K562 (cell line): ENCODE measurements around the gene CARD11. TPM values are rescaled to one million over a fixed set of nuclear protein-coding genes. Genes with fewer than 3 reads are reported as not detected.

Source experiments
- ATAC-seq: fragments of 200-7000 bp; cut with Tn5 transposase; 3 replicates; pipeline ENCODE4 v1.9.1; 2020; ENCODE audit warnings: moderate library complexity
- BruUV-seq: library from RNA; stranded (reverse); fragments of 400-500 nt; replicated peaks from 2 replicates; lab custom pipeline; 2021; lab: Mats Ljungman, UMichigan
- CTCF ChIA-PET: fragments of 300-600 bp; formaldehyde crosslinking; extraction: SDS; loops from one replicate; lab custom pipeline; 2021; ENCODE audit warnings: low intra/inter-chr PET ratio; lab: Yijun Ruan, JAX
- POLR2A ChIA-PET: fragments of 300-600, 350-650 bp; sonication (Branson Sonifier 250); formaldehyde crosslinking; extraction: SDS; loops from one replicate; lab custom pipeline; 2021; ENCODE audit warnings: antibody characterized with exemption, inconsistent platforms; lab: Yijun Ruan, JAX
- DNase-seq, 4 experiments: peaks; one replicate each; pipeline versions ENCODE4 v3.0.0 to v3.0.0-alpha.2; 2011 to 2018; ENCODE audit warnings: low spot score in 3 of 4, mixed read lengths in 3 of 4; ENCODE audit errors: extremely low read depth in 1 of 4
- FAIRE-seq: peaks from 2 replicates; lab custom pipeline; 2011; peaks lifted over from hg19 to GRCh38; lab: Jason Lieb, UNC
- H2AFZ ChIP-seq: 2 replicates; pipeline ENCODE4 v1.6.0; 2011; ENCODE audit warnings: low read depth, low read length, control low read depth, inconsistent platforms
- H3K27ac ChIP-seq: fragments of 200-600 bp; 3 replicates; pipeline ENCODE4 v1.8.0; 2011; ENCODE audit warnings: low read depth, mild to moderate bottlenecking, control low read depth, inconsistent platforms, low read length, moderate library complexity, mixed read lengths; ENCODE audit errors: extremely low read depth
- H3K27me3 ChIP-seq, 2 experiments: fragments of 300-600 bp in 1 of 2; 2 replicates in 1 of 2; 3 replicates in 1 of 2; pipeline versions ENCODE4 v1.6.0 to v1.8.0; 2011; ENCODE audit warnings: inconsistent platforms in 2 of 2, low read length in 2 of 2, mild to moderate bottlenecking in 1 of 2, mixed read lengths in 1 of 2, moderate library complexity in 1 of 2; ENCODE audit not compliant: control insufficient read depth in 2 of 2, insufficient read depth in 2 of 2
- H3K36me3 ChIP-seq: fragments of 300-600 bp; 3 replicates; pipeline ENCODE4 v1.8.0; 2011; ENCODE audit warnings: mild to moderate bottlenecking, low read length, inconsistent platforms; ENCODE audit not compliant: control insufficient read depth, insufficient read depth
- H3K4me1 ChIP-seq, 2 experiments: fragments of 200-600 bp in 1 of 2; replicated peaks in 1 of 2; 2 replicates in 1 of 2; 3 replicates in 1 of 2; pipeline versions ENCODE4 v1.5.1 to v1.8.0; 2011; ENCODE audit warnings: inconsistent platforms in 2 of 2, low read length in 2 of 2, mild to moderate bottlenecking in 1 of 2, mixed read lengths in 1 of 2, moderate library complexity in 1 of 2; ENCODE audit not compliant: control insufficient read depth in 2 of 2, insufficient read depth in 2 of 2
- H3K4me2 ChIP-seq: 2 replicates; pipeline ENCODE4 v1.6.1; 2011; ENCODE audit warnings: low read length, control low read depth, inconsistent platforms, mixed read lengths; ENCODE audit not compliant: insufficient read depth
- H3K4me3 ChIP-seq: fragments of 200-600 bp; sonication (generic), shearing (Covaris generic); 2 replicates; pipeline ENCODE4 v1.5.1; 2016; ENCODE audit warnings: control low read depth, inconsistent platforms
- H3K79me2 ChIP-seq: fragments of 200-600 bp; 3 replicates; pipeline ENCODE4 v1.8.0; 2011; ENCODE audit warnings: low read length, inconsistent platforms; ENCODE audit not compliant: control insufficient read depth, insufficient read depth
- H3K9ac ChIP-seq, 2 experiments: 2 replicates each; pipeline versions ENCODE4 v1.6.0 to v1.6.1; 2011; ENCODE audit warnings: low read depth in 2 of 2, low read length in 2 of 2, control low read depth in 1 of 2, inconsistent platforms in 1 of 2, mild to moderate bottlenecking in 1 of 2, mixed read lengths in 1 of 2; ENCODE audit not compliant: insufficient read depth in 1 of 2
- H3K9me1 ChIP-seq: one replicate; pipeline ENCODE4 v1.6.0; 2011; ENCODE audit warnings: inconsistent platforms, mild to moderate bottlenecking, low read length, moderate library complexity; ENCODE audit not compliant: control insufficient read depth, insufficient read depth
- H3K9me3 ChIP-seq: replicated peaks from 2 replicates; pipeline ENCODE4 v1.5.1; 2011; ENCODE audit warnings: low read depth, low read length, inconsistent platforms; ENCODE audit not compliant: control insufficient read depth, insufficient read depth
- H4K20me1 ChIP-seq: replicated peaks from 2 replicates; pipeline ENCODE4 v1.6.1; 2011; ENCODE audit warnings: low read length, inconsistent platforms, mixed read lengths; ENCODE audit not compliant: control insufficient read depth, insufficient read depth
- BRD4 ChIP-seq: fragments of 200-600 bp; sonication (generic); IDR thresholded peaks from 2 replicates; pipeline ENCODE4 v1.6.1; 2017; ENCODE audit warnings: inconsistent platforms
- FOXM1 ChIP-seq, 2 experiments: fragments of 450-650 bp in 1 of 2; sonication (generic) in 1 of 2; formaldehyde crosslinking in 1 of 2; IDR thresholded peaks; 2 replicates each; pipeline versions ENCODE4 v1.6.1 to v1.9.0; 2017 to 2022; ENCODE audit warnings: low read depth in 2 of 2, mild to moderate bottlenecking in 2 of 2, missing genetic modification reagents in 1 of 2, moderate library complexity in 1 of 2
- RBM17 ChIP-seq: fragments of 200-400 bp; formaldehyde crosslinking; IDR thresholded peaks from 2 replicates; pipeline ENCODE4 v1.6.1; 2017; ENCODE audit warnings: low read depth, mild to moderate bottlenecking, low read length, borderline replicate concordance
- WGBS: fragments of 100-300 bp; shearing (Covaris generic); methylation state at CpG from one replicate; pipeline ENCODE4 v1.1.6; 2016; ENCODE audit warnings: low coverage, mixed read lengths; ENCODE audit not compliant: insufficient coverage; ENCODE audit errors: missing lambda C conversion rate; 5-methylcytosine and 5-hydroxymethylcytosine counted together
- in situ Hi-C: fragments of 300-500 bp; cut with MboI; formaldehyde crosslinking; loops from 4 replicates; pipeline ENCODE4 v1.15.0; 2018; ENCODE audit warnings: inconsistent platforms, mixed read lengths
- intact Hi-C: fragments of 100-400 bp; cut with micrococcal nuclease; formaldehyde crosslinking; loops from 2 replicates; pipeline ENCODE4 v1.14.2; 2022
- polyA plus RNA-seq, 8 experiments: library from polyadenylated mRNA; depleted of rRNA in 4 of 8; stranded (reverse) in 5 of 8; unstranded in 3 of 8; fragments of >200 nt; fragmentation: Nextera tagmentation in 2 of 8; fragmentation: Illumina TruSeq in 1 of 8; extraction: Ambion mirVana in 2 of 8; extraction: Trizol in 1 of 8; gene quantifications; 2 replicates each; pipeline versions ENCODE4 v1.2.1 to v1.2.3, GENCODE V29; 2011 to 2014; ENCODE audit warnings: inconsistent platforms in 1 of 8, missing spikeins in 1 of 8
- total RNA-seq, 7 experiments: library from RNA; depleted of rRNA in 6 of 7; stranded (reverse); fragments of >200 nt in 6 of 7; fragmentation: Illumina TruSeq in 2 of 7; extraction: Trizol in 2 of 7; gene quantifications; 2 replicates each; pipeline versions ENCODE4 v1.2.1 to v1.2.3, GENCODE V29; 2011 to 2021; ENCODE audit warnings: low replicate concordance in 1 of 7
- TF ChIP-seq, protein P1 (sequence below): sonication (generic); formaldehyde crosslinking; IDR thresholded peaks from 2 replicates; pipeline ENCODE4 v1.8.0; 2022; ENCODE audit warnings: missing genetic modification reagents, mild to moderate bottlenecking, borderline replicate concordance

CARD11 gene
- total and polyA plus RNA-seq, 9 of the 15 experiments (the other 6 are each of a cell fraction or from before 2014, with no cell fraction given): 0.07 to 12.8 (median 5.7) TPM

DNA sequence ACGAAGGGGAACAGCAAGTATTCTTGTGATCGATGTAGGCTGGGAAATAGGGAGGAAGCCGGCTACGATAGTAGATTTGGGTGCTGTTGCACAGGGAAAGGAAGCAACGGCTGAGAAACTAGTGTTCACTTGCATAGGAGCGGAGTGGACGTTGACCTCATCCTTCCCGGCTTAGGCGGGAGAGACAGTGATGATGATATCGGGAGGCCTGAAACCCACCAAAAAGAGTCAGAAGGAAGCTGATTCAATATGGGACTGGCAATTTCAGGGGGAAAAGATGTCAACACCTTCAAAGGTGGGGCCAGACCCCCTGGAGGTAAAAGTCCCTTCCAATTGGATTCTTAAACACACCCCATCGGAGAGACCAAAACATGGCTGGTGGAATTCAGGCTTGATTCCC is 61.3 kb downstream of the CARD11 start (continued):
- TF ChIP-seq, protein P1, sequence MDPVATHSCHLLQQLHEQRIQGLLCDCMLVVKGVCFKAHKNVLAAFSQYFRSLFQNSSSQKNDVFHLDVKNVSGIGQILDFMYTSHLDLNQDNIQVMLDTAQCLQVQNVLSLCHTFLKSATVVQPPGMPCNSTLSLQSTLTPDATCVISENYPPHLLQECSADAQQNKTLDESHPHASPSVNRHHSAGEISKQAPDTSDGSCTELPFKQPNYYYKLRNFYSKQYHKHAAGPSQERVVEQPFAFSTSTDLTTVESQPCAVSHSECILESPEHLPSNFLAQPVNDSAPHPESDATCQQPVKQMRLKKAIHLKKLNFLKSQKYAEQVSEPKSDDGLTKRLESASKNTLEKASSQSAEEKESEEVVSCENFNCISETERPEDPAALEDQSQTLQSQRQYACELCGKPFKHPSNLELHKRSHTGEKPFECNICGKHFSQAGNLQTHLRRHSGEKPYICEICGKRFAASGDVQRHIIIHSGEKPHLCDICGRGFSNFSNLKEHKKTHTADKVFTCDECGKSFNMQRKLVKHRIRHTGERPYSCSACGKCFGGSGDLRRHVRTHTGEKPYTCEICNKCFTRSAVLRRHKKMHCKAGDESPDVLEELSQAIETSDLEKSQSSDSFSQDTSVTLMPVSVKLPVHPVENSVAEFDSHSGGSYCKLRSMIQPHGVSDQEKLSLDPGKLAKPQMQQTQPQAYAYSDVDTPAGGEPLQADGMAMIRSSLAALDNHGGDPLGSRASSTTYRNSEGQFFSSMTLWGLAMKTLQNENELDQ (CRISPR knock-in tag): no peak
- TF ChIP-seq RBM17: no peak

GRCh38 chr7:2981103-2981480 is 62.6 kb downstream of the CARD11 start:
- BruUV-seq: no TSS peak
- ATAC-seq (no peak), DNase-seq (no peak)
- Histone ChIP-seq H3K27me3 (no peaks in the 10 kb centered on the region), H4K20me1 (no peaks in the 10 kb centered on the region), H3K4me3 (no peak overlapping the region), H2AFZ (no peak overlapping the region), H3K4me1 (peaks cover 0 to 12% of the 10 kb centered on the region in 2 experiments; a peak in 2 of 5 replicates)
- intact Hi-C loops: no loop called here
- CTCF ChIA-PET: no interaction called here
- in situ Hi-C loops: no loop called here
- POLR2A ChIA-PET: interaction anchor here (0.6 kb wide), 1 partner anchor 654 kb away, joined by 3 read pairs; no protein-coding TSS in a partner anchor
- TF ChIP-seq FOXM1 (IDR thresholded peaks at IDR 0.05; ENCODE audit: low read depth): no peak
- no peak for TF ChIP-seq FOXM1 (CRISPR knock-in tag; IDR thresholded peaks at IDR 0.05; ENCODE audit: low read depth)
- no peak for TF ChIP-seq BRD4
- TF ChIP-seq, all 486 proteins: peak for 0
- Histone ChIP-seq H3K9me3 (no peaks in the 10 kb centered on the region), H3K4me2 (no peak overlapping the region), H3K9me1 (no peaks in the 10 kb centered on the region), H3K79me2 (no peaks in the 10 kb centered on the region), H3K9ac (no peak overlapping the region), H3K36me3 (no peaks in the 10 kb centered on the region), H3K27ac (no peak overlapping the region)
- FAIRE-seq: no peak
- WGBS: 65% methylated on average over 8 of the region's 8 CpGs
